ENCODE measurements around the gene APCDD1. TPM values are rescaled to one million over a fixed set of nuclear protein-coding genes. Genes with fewer than 3 reads are reported as not detected.

APCDD1 gene
- total RNA-seq, 1 experiment from 2014 or later: 0.54 TPM

- ChIA-PET CTCF (interaction anchor here (1.0 to 1.9 kb wide), 4 partner anchors 516 to 631 kb away, joined by 3 to 9 read pairs (median 4); no protein-coding TSS in a partner anchor), POLR2A (no interaction called here)
- TF ChIP-seq, protein P1, sequence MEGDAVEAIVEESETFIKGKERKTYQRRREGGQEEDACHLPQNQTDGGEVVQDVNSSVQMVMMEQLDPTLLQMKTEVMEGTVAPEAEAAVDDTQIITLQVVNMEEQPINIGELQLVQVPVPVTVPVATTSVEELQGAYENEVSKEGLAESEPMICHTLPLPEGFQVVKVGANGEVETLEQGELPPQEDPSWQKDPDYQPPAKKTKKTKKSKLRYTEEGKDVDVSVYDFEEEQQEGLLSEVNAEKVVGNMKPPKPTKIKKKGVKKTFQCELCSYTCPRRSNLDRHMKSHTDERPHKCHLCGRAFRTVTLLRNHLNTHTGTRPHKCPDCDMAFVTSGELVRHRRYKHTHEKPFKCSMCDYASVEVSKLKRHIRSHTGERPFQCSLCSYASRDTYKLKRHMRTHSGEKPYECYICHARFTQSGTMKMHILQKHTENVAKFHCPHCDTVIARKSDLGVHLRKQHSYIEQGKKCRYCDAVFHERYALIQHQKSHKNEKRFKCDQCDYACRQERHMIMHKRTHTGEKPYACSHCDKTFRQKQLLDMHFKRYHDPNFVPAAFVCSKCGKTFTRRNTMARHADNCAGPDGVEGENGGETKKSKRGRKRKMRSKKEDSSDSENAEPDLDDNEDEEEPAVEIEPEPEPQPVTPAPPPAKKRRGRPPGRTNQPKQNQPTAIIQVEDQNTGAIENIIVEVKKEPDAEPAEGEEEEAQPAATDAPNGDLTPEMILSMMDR (IDR thresholded peaks at IDR 0.05; ENCODE audit: unreplicated experiment): no peak
- Mint-ChIP-seq H3K27ac (ENCODE audit: low read depth, unreplicated experiment) (no peak overlapping the region), H3K27me3 (ENCODE audit: insufficient read depth, unreplicated experiment) (no peaks in the 10 kb centered on the region), H3K9me3 (ENCODE audit: unreplicated experiment) (no peaks in the 10 kb centered on the region), H3K4me3 (ENCODE audit: unreplicated experiment) (no peak overlapping the region), H3K4me1 (ENCODE audit: insufficient read depth, unreplicated experiment) (peaks cover 14% of the 10 kb centered on the region), H3K36me3 (ENCODE audit: insufficient read depth, unreplicated experiment) (peaks cover 5% of the 10 kb centered on the region)
- no TSS peak for BruUV-seq (replicated peaks)
- DNase-seq (ENCODE audit: unreplicated experiment): no peak
- intact Hi-C loops (cut with micrococcal nuclease): loop anchor here (10.0 kb wide), 3 partner anchors 199 to 949 kb away; no protein-coding TSS in a partner anchor
These were observed 69.1 kb downstream of the APCDD1 start for GRCh38 chr18:10523544-10523943.

DNA sequence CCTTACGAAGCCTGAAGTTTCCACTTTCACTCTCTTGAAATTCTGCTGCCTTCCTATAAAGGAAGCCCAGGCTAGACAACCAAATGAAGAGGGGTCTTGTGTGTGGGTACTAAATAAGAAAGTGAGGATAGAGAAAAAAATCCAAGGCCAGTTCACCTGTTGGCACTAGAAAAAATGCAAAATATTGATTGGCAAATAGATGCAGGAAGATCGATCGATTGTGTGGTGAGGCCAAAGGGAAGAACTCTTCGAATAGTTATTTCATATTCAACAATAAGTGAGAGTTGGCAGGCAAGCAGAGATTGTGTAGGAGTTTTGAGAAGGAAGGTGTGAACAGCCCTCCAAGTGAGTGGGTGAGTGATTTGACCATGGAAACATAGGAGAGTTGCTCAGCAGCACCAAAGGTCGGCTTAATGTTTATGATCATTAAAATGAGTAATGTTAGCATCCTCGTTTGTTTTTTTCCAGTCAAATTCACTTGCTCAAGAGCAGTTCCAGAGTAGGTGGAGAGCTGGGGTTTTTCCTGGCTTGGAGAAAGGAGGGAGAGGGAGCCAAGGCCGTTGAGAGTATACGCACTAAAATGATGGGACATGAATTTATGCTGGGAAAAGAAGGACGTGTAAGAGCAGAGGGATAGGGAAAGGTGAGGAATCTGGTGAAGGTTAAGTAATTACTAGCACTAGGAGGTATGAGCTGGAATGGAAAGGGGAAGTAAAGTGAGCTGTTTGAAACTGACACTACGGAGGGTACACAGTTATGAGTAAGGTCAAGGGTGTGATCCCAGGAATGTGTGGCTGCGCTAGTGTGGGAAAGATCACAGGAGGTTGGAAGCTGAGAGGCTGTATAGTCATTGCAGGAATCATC is 70.3 kb downstream of the APCDD1 start:
- intact Hi-C loops (cut with micrococcal nuclease): loop anchor here (10.0 kb wide), 3 partner anchors 200 to 950 kb away; no protein-coding TSS in a partner anchor
- Mint-ChIP-seq H3K36me3 (ENCODE audit: insufficient read depth, unreplicated experiment) (peaks cover 5% of the 10 kb centered on the region), H3K4me1 (ENCODE audit: insufficient read depth, unreplicated experiment) (peaks cover 16% of the 10 kb centered on the region), H3K27me3 (ENCODE audit: insufficient read depth, unreplicated experiment) (no peaks in the 10 kb centered on the region), H3K4me3 (ENCODE audit: unreplicated experiment) (peak overlapping the region; percentile 91), H3K9me3 (ENCODE audit: unreplicated experiment) (no peaks in the 10 kb centered on the region), H3K27ac (ENCODE audit: low read depth, unreplicated experiment) (no peak overlapping the region)
- TF ChIP-seq, protein P1 (IDR thresholded peaks at IDR 0.05; ENCODE audit: unreplicated experiment): no peak
- DNase-seq (ENCODE audit: unreplicated experiment): no peak
- no TSS peak for BruUV-seq (replicated peaks)
- ChIA-PET POLR2A (interaction anchor here (0.6 to 1.7 kb wide), 5 partner anchors 9 to 554 kb away, joined by 3 to 6 read pairs (median 4); no protein-coding TSS in a partner anchor), CTCF (interaction anchor here (0.7 to 1.2 kb wide), 3 partner anchors 508 to 553 kb away, joined by 3 to 4 read pairs (median 3); no protein-coding TSS in a partner anchor)

DNA sequence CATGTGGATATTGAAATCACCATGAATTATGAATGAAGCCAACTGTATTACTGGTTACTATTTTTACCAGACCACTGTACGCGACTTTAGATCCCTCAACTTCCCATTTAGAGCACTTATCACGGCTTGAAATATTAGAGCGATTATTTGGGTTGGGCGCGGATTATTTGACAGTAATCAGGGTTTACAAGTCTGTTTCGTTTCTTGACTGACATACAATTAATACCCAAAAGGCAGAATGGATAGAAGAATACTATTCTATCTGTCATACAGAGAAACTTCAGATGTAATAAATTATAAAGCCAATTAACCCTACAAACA is 70.9 kb downstream of the APCDD1 start:
- H3K4me3 Mint-ChIP-seq (ENCODE audit: unreplicated experiment): peak overlapping the region; percentile 91
- no peak for DNase-seq (ENCODE audit: unreplicated experiment)
- H3K27ac Mint-ChIP-seq (ENCODE audit: low read depth, unreplicated experiment): peak overlapping the region; percentile 95
- TF ChIP-seq, protein P1 (IDR thresholded peaks at IDR 0.05; ENCODE audit: unreplicated experiment): no peak
- no peaks in the 10 kb centered on the region for H3K9me3 Mint-ChIP-seq (ENCODE audit: unreplicated experiment)
- no peaks in the 10 kb centered on the region for H3K27me3 Mint-ChIP-seq (ENCODE audit: insufficient read depth, unreplicated experiment)
- intact Hi-C loops (cut with micrococcal nuclease): loop anchor here (10.0 kb wide), 3 partner anchors 201 to 951 kb away; no protein-coding TSS in a partner anchor
- ChIA-PET POLR2A (interaction anchor here (0.6 to 1.7 kb wide), 10 partner anchors 10 to 612 kb away, joined by 3 to 6 read pairs (median 4); partner anchors contain the start of gene VAPA), CTCF (interaction anchor here (0.7 to 1.2 kb wide), 3 partner anchors 509 to 553 kb away, joined by 3 to 4 read pairs (median 3); no protein-coding TSS in a partner anchor)
- peaks cover 5% of the 10 kb centered on the region for H3K36me3 Mint-ChIP-seq (ENCODE audit: insufficient read depth, unreplicated experiment)
- BruUV-seq (replicated peaks): no TSS peak
- H3K4me1 Mint-ChIP-seq (ENCODE audit: insufficient read depth, unreplicated experiment): peaks cover 21% of the 10 kb centered on the region
